ENCODE results near the gene TNIK. TPM values are rescaled to one million over a fixed set of nuclear protein-coding genes. Genes with fewer than 3 reads are reported as not detected.
"Not testable (repeated sequence)": the region's sequence is repeated elsewhere in the genome, so short reads cannot be mapped to it uniquely, and the experiment has no call there.

The TNIK gene
- total RNA-seq, 1 donor = 7.3 TPM

GRCh38 chr3:171293142-171293782 lies 166.9 kb downstream of the TNIK start:
- no peak for DNase-seq (ENCODE audit: low read depth in 2 of 3, low spot score in 2 of 3)

DNA sequence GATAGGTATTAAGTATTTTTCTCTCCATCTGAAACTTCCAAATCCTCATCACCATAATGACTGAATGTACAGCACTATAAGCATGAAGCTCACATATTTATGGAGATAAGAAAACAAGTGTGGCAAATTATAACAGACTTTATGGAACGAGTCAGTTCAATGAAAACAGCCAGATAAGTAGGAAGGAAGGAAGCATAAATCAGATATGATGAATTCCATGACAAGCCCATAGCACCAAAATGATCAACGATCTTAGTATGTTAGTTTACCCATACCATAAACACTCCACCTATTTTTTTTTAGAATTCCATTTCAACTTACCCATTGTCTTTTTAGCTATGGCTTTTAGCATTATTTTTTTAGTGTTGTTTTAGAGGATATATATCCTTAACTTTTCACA lies 169.5 kb downstream of the TNIK start:
- DNase-seq (ENCODE audit: low read depth in 2 of 3, low spot score in 2 of 3) = no peak

DNA sequence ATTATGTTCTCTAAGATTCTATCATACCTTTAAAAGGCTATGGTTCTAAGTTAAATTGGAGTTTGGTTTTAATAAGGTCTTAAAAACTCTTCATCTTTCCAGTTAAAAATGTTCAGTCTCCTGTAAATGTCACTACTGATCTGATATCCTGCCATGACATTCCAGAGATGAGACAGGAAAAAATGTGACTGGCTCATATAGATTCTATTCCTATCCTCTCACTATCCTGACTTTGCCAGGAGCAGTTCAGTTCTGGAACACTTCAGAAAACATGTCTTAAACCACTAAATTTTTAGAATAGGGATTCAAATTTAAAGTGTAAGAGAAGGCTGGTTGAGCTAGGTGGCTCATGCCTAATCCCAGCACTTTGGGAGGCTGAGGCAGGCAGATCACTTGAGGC lies 170.9 kb downstream of the TNIK start:
- no peak for DNase-seq (ENCODE audit: low read depth in 2 of 3, low spot score in 2 of 3)

DNA sequence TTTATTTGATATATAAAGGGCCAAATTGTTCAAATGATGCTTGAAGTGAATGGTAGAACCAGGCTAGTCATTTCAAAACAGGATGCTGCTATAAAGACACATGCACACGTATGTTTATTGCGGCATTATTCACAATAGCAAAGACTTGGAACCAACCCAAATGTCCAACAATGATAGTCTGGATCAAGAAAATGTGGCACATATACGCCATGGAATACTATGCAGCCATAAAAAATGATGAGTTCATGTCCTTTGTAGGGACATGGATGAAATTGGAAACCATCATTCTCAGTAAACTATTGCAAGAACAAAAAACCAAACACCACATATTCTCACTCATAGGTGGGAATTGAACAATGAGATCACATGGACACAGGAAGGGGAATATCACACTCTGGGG lies 172.4 kb downstream of the TNIK start:
- not testable (repeated sequence) for DNase-seq (ENCODE audit: low read depth in 2 of 3, low spot score in 2 of 3)

DNA sequence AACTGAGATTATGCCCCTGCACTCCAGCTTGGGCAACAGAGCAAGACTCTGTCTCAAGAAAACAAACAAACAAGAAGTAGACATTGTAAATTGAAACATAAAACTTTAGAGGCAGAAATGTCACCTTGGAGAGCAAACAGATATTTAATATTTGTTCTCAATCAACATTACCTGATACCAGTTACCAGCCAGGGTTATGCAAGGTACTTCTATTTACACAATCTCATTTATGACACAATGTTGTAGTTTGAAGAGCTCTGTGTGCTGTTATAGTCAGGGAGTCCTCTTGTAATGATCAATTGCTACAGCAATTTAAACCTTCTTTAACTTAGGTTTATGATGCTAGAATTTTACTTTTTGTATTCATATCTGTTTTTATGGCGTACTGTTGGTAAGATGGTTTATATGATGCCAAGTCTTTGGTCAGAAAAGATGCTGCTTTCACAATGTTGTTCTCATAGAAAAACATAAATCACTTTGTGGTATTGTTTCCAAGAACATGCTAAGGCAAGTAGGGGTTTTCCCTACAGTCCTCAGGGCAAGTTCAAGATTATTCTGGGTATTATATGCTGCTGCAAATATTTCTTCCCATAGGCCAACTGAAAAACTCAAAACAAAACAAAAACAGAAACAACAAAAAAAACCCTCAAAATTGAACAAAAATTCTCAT lies 173.5 kb downstream of the TNIK start:
- peak in 2 of 3 donors; percentile 39 to 73 for DNase-seq (ENCODE audit: low read depth in 2 of 3, low spot score in 2 of 3)

DNA sequence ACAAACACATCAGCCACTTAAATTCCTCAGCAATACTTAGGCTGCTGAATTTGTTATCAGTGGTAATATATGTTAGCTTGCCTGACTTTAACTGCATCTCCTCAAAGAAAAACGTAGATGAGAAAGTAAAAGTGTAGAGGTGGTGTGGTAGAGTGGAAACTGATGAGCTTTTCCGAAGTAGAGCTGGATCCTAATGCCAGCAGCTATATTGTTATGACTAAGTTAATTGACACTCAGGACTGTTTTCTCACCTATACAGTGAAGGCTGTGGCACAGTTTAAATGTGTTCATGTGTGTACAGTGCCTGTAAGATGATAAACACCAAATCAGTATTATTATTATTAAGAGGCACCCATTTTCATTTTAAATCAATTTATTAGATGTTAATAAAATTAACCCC lies 174.9 kb downstream of the TNIK start:
- no peak for DNase-seq (ENCODE audit: low read depth in 2 of 3, low spot score in 2 of 3)

DNA sequence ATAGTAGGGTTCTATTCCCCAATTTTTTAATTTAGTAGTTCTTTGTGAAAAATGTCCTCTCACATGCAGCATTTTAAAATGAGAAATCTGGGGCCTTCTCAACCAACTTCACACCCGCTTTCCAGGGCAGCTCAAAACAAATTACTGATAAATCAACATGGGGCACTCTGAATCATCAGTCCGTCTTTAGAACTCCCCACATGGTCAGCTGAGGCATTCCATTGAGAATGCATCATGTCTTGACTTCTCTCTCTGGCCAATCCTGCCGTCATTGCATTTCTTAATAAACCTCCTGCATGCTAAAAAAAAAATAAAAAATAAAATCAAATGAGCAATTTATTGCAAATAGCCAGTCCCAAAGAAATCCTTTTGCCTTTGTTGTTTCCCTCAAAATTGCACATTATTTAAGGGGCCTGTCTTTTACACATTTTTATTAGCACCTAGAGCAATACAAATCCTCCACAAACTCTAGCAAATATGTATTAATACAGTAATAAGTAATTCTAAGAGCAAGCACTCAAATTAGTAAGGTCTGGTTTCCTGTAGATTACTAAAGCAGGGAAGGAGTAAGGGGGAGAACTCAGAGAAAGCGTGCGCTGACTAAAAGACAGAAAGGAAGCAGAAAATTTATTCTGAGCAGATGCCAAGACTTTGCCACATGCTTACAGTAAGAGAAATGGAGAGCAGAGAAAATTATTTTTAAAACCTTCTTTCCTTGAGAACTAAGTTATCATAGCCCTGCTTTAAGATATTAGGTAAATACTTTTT lies 175.7 kb downstream of the TNIK start:
- peak in 2 of 3 donors; percentile 44 to 79 for DNase-seq (ENCODE audit: low read depth in 2 of 3, low spot score in 2 of 3)

- no peak for DNase-seq (ENCODE audit: low read depth in 2 of 3, low spot score in 2 of 3)
Observed at GRCh38 chr3:171283848-171284222, 176.4 kb downstream of the TNIK start.

GRCh38 chr3:171283183-171283847 lies 176.9 kb downstream of the TNIK start:
- DNase-seq (ENCODE audit: low read depth in 2 of 3, low spot score in 2 of 3) = no peak

DNA sequence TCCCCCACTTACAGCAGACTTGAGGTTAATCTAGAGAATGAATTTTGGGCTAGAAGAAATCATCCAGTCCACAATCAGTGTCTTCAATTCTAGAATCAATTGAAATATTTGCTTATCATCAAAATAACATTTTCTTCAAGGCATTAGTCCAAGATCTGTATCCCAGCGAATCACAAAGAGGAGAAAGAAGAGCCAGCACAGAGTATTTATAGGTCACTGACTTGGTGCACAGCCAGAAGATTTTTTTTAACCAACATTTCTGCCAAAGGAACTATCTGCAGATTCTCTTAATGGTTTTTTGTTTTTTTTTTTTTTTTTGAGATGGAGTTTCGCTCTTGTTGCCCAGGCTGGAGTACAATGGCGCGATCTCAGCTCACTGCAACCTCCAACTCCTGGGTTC lies 178.2 kb downstream of the TNIK start:
- no peak for DNase-seq (ENCODE audit: low read depth in 2 of 3, low spot score in 2 of 3)

GRCh38 chr3:171281256-171281992 lies 178.8 kb downstream of the TNIK start:
- no peak for DNase-seq (ENCODE audit: low read depth in 2 of 3, low spot score in 2 of 3)

GRCh38 chr3:171279972-171280371 lies 180.2 kb downstream of the TNIK start:
- DNase-seq (ENCODE audit: low read depth in 2 of 3, low spot score in 2 of 3) = no peak

DNA sequence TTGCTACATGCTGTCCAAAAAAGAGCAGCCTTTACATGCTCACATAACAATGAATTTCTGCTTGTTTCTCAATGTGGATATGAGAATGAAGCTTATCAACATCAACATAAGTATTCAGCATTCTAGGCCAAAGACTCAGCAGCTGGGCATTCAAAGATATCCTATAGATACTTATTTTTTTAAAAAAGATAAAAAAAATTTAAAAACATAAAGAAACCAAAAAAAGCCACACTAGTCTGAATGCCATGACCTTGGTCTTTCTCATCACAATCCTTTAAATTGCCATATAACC lies 182.0 kb downstream of the TNIK start:
- no peak for DNase-seq (ENCODE audit: low read depth in 2 of 3, low spot score in 2 of 3)

GRCh38 chr3:171277456-171278298 lies 182.5 kb downstream of the TNIK start:
- no peak for DNase-seq (ENCODE audit: low read depth in 2 of 3, low spot score in 2 of 3)

- no peak for DNase-seq (ENCODE audit: low read depth in 2 of 3, low spot score in 2 of 3)
Observed at GRCh38 chr3:171276923-171277322, 183.3 kb downstream of the TNIK start.

DNA sequence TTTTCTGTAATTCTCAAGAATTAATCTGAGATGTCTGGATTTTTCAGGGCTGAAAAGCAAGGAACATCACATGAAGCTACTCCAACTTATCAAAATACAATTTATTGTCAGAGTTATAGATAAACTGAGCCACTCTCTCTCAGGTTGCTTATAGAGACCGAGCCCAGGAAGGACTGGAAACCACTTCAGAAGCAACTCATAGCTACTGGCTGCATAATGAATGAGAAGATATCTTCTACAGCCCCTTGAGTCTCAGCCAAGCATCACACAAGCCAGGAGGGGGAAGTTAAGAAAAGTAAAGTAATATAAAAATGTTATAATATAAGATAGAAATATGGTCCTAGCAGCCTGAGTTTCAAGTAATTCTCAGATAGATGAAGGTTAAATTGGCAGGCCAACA lies 186.0 kb downstream of the TNIK start:
- no peak for DNase-seq (ENCODE audit: low read depth in 2 of 3, low spot score in 2 of 3)

- DNase-seq (ENCODE audit: low read depth in 2 of 3, low spot score in 2 of 3) = no peak
Observed at GRCh38 chr3:171270541-171270940, 189.7 kb downstream of the TNIK start.

- DNase-seq (ENCODE audit: low read depth in 2 of 3, low spot score in 2 of 3) = peak in 1 of 3 donors; percentile 37
Observed at GRCh38 chr3:171269542-171269941, 190.7 kb downstream of the TNIK start.

DNA sequence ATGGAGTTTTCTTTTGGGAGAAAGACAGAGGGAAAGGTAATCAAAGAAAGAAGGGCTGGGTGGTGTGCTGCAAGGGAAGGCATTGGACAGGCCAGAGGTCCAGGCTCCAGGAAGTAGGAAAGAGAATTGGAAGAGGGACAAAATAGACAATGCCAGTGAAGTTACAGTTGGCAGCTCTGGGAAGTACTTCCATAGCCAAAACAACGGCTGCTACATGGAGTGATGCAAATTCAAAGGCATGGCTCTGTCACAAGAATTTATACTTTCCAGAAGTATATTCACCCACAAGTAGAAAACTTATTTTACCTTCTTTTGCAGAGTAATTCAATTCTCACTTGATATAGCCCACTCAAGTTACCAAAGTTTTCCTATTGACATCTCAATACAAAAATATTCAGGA lies 191.5 kb downstream of the TNIK start:
- no peak for DNase-seq (ENCODE audit: low read depth in 2 of 3, low spot score in 2 of 3)

GRCh38 chr3:171267104-171267503 lies 193.1 kb downstream of the TNIK start:
- DNase-seq (ENCODE audit: low read depth in 2 of 3, low spot score in 2 of 3) = no peak
